Measurements from ENCODE around the gene STUB1. TPM values are rescaled to one million over a fixed set of nuclear protein-coding genes. Genes with fewer than 3 reads are reported as not detected.
A peak's percentile ranks its signal among the peaks of the same experiment; 100 is the strongest.

Gene STUB1
- 29.4 TPM for total RNA-seq
- 132 TPM for polyA plus RNA-seq

DNA sequence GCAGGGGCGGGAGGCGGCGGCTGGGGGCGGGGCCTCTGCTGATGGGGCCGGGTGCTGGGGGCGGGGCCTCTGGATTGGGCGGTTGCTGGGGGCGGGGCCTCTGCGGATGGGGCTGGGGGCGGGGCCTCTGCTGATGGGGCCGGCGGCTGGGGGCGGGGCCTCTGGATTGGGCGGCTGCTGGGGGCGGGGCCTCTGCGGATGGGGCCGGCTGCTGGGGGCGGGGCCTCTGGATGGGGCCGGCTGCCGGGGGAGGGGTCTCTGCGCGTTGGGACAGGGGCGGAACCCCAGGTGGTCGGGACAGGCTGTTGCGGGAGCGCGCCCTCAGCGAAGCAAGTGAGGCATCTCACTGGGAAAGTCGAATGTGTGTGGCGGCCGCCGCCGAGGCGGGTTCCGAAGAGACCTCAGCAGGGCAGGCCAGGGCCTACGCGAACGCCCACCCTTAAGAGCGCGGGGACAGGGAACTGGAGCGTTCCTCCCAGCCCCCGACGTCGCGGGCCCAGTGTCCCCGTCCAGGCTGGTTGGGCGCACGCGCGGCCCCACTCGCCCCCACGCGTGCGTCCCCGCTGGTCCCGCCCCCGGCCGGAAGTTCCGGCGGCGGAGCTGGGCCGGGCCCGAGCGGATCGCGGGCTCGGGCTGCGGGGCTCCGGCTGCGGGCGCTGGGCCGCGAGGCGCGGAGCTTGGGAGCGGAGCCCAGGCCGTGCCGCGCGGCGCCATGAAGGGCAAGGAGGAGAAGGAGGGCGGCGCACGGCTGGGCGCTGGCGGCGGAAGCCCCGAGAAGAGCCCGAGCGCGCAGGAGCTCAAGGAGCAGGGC is at the start of gene STUB1:
TSS of gene STUB1 (plus strand) at position 597 of the 811 bp plus-strand sequence. CDS start at position 713, 116 bp downstream.
- DNase-seq (ENCODE audit: extremely low spot score): peak; percentile 55
- Histone ChIP-seq H3K4me1 (ENCODE audit: insufficient read depth) (peaks cover 2% of the 10 kb centered on the region), H3K4me3 (ENCODE audit: low read depth, low read length) (peak within 1 kb of the TSS; percentile 82), H3K36me3 (ENCODE audit: insufficient read depth) (peaks cover 2% of the 10 kb centered on the region), H3K27ac (ENCODE audit: low read depth) (peak within 1 kb of the TSS; percentile 91)
- WGBS: 2% methylated on average over 90 of the region's 91 CpGs

DNA sequence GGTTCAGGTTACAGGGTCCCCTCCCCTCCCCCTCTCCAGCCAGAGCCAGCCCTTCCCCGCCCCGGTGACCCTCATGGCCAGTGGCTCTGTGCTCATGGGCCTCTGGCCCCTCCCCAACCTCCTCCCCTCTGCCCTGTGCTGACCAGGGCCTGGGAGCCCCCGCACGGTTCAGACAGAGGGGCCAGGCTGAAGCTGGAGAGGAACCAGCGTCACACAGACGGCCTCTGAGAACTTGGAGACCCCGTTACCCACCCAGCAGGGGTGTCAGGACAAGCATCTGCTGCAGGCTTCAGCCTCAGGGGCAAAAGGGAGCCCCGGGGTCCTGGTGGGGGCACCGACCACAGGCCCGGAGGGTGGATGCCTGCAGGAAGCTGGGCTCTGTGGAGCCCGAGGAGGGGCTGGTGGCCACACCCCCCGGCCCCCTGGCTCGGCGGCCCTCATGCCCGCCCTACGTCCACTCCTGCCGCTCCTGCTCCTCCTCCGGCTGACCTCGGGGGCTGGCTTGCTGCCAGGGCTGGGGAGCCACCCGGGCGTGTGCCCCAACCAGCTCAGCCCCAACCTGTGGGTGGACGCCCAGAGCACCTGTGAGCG is 49.3 kb upstream of the STUB1 start, which contains the start of gene WFIKKN1:
TSS of gene WFIKKN1 (plus strand) at position 171 of the 591 bp plus-strand sequence. CDS start at position 440, 269 bp downstream.
- H3K27ac ChIP-seq (ENCODE audit: low read depth): no peak within 1 kb of the TSS
- H3K4me1 ChIP-seq (ENCODE audit: insufficient read depth): no peaks in the 10 kb centered on the region
- H3K36me3 ChIP-seq (ENCODE audit: insufficient read depth): peaks cover 1% of the 10 kb centered on the region
- 3% methylated on average over 23 of the region's 23 CpGs for WGBS
- H3K4me3 ChIP-seq (ENCODE audit: low read depth, low read length): no peak within 1 kb of the TSS
- no peak for DNase-seq (ENCODE audit: extremely low spot score)

DNA sequence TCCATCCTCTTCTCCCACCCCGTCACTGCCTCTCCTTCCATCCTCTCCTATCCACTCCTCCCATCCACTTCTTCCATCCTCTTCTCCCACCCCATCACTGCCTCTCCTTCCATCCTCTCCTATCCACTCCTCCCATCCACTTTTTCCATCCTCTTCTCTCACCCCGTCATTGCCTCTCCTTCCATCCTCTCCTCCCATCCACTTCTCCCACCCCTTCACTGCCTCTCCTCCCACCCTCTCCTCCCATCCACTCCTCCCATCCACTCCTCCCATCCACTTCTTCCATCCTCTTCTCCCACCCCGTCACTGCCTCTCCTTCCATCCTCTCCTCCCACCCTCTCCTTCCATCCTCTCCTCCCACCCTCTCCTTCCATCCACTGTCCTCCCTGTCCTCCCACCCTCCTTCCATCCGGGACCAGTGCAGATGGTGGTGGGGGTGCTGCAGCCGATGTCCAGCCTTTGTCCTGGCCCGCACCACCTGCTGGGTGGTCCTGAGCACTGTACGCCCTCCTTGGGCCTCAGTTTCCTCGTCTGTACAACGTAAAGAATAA is 48.3 kb upstream of the STUB1 start:
- 51% methylated on average over 9 of the region's 9 CpGs for WGBS

DNA sequence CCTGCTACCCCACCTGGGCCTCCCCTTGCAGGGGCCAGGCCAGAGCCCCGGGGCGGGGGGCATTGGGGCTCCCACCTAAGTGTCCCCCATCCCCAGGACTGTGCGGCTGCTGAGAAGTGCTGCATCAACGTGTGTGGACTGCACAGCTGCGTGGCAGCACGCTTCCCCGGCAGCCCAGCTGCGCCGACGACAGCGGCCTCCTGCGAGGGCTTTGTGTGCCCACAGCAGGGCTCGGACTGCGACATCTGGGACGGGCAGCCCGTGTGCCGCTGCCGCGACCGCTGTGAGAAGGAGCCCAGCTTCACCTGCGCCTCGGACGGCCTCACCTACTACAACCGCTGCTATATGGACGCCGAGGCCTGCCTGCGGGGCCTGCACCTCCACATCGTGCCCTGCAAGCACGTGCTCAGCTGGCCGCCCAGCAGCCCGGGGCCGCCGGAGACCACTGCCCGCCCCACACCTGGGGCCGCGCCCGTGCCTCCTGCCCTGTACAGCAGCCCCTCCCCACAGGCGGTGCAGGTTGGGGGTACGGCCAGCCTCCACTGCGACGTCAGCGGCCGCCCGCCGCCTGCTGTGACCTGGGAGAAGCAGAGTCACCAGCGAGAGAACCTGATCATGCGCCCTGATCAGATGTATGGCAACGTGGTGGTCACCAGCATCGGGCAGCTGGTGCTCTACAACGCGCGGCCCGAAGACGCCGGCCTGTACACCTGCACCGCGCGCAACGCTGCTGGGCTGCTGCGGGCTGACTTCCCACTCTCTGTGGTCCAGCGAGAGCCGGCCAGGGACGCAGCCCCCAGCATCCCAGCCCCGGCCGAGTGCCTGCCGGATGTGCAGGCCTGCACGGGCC is 47.5 kb upstream of the STUB1 start:
- Histone ChIP-seq H3K4me1 (ENCODE audit: insufficient read depth) (no peaks in the 10 kb centered on the region), H3K4me3 (ENCODE audit: low read depth, low read length) (no peak overlapping the region), H3K27ac (ENCODE audit: low read depth) (no peak overlapping the region), H3K36me3 (ENCODE audit: insufficient read depth) (no peaks in the 10 kb centered on the region)
- no peak for DNase-seq (ENCODE audit: extremely low spot score)
- 94% methylated on average over 67 of the region's 67 CpGs for WGBS

More for the DNA sequence above, 48.3 kb upstream of the STUB1 start:
- no peak overlapping the region for H3K27ac ChIP-seq (ENCODE audit: low read depth)
- H3K4me1 ChIP-seq (ENCODE audit: insufficient read depth): no peaks in the 10 kb centered on the region
- H3K4me3 ChIP-seq (ENCODE audit: low read depth, low read length): no peak overlapping the region
- peaks cover 1% of the 10 kb centered on the region for H3K36me3 ChIP-seq (ENCODE audit: insufficient read depth)
- DNase-seq (ENCODE audit: extremely low spot score): no peak

DNA sequence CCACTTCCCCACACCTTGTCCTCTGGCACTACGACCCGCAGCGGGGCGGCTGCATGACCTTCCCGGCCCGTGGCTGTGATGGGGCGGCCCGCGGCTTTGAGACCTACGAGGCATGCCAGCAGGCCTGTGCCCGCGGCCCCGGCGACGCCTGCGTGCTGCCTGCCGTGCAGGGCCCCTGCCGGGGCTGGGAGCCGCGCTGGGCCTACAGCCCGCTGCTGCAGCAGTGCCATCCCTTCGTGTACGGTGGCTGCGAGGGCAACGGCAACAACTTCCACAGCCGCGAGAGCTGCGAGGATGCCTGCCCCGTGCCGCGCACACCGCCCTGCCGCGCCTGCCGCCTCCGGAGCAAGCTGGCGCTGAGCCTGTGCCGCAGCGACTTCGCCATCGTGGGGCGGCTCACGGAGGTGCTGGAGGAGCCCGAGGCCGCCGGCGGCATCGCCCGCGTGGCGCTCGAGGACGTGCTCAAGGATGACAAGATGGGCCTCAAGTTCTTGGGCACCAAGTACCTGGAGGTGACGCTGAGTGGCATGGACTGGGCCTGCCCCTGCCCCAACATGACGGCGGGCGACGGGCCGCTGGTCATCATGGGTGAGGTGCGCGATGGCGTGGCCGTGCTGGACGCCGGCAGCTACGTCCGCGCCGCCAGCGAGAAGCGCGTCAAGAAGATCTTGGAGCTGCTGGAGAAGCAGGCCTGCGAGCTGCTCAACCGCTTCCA is 46.7 kb upstream of the STUB1 start:
- Histone ChIP-seq H3K36me3 (ENCODE audit: insufficient read depth) (no peaks in the 10 kb centered on the region), H3K27ac (ENCODE audit: low read depth) (no peak overlapping the region), H3K4me3 (ENCODE audit: low read depth, low read length) (no peak overlapping the region), H3K4me1 (ENCODE audit: insufficient read depth) (no peaks in the 10 kb centered on the region)
- 97% methylated on average over 74 of the region's 74 CpGs for WGBS
- no peak for DNase-seq (ENCODE audit: extremely low spot score)

DNA sequence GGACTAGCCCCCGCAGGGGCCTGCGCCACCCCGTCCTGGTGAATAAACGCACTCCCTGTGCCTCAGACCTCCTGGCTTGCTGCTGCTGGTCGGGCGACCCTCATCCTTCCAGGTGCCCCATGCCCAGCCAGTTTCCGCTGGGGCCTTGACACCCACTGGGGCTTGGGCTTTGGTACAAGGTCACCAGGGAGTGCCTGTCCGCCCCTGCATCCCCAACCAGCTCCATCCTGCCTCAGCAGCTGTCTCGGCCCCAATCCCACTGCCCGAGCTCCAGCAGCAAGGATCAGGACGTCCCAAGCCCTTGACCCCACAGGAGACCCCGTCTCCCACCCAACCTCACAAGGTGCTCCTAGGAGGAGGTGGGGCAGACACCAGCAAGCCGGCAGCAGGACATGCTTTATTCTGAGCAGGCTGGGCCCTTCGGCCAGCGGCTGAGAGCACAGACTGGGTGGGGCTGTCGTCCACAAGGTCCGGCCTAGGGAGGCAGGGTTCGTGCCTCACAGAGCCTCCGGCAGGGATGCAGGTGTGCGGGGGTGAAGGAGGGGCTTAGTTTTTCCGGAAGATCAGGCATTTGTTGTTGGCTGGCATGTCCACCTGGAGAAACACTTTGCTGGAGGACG is 46.0 kb upstream of the STUB1 start:
- WGBS: 91% methylated on average over 22 of the region's 22 CpGs
- Histone ChIP-seq H3K4me3 (ENCODE audit: low read depth, low read length) (no peak overlapping the region), H3K4me1 (ENCODE audit: insufficient read depth) (no peaks in the 10 kb centered on the region), H3K27ac (ENCODE audit: low read depth) (no peak overlapping the region), H3K36me3 (ENCODE audit: insufficient read depth) (no peaks in the 10 kb centered on the region)
- DNase-seq (ENCODE audit: extremely low spot score): no peak

DNA sequence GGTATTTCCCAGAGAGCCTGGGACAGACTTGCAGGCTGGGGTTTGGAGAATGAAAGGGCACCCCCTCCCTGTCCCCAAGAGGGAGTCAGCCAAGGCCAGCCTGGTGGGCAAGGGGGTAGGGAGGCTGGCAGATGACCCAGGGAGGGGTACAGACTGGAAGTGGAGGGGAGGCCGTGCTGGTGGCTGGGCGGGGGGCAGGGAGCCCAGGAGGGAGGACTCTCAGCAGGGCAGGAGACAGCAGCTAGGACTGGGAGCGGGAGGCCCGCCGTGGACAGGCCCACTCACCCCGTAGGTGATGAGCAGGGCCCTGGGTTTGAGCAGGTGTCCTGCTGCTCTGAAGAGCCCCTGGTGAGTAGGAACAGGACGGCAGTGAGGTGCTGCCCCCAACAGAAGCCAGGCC is 45.2 kb upstream of the STUB1 start:
- WGBS: 79% methylated on average over 7 of the region's 7 CpGs
- no peak overlapping the region for H3K4me3 ChIP-seq (ENCODE audit: low read depth, low read length)
- no peak for DNase-seq (ENCODE audit: extremely low spot score)
- H3K4me1 ChIP-seq (ENCODE audit: insufficient read depth): no peaks in the 10 kb centered on the region
- H3K36me3 ChIP-seq (ENCODE audit: insufficient read depth): no peaks in the 10 kb centered on the region
- no peak overlapping the region for H3K27ac ChIP-seq (ENCODE audit: low read depth)

DNA sequence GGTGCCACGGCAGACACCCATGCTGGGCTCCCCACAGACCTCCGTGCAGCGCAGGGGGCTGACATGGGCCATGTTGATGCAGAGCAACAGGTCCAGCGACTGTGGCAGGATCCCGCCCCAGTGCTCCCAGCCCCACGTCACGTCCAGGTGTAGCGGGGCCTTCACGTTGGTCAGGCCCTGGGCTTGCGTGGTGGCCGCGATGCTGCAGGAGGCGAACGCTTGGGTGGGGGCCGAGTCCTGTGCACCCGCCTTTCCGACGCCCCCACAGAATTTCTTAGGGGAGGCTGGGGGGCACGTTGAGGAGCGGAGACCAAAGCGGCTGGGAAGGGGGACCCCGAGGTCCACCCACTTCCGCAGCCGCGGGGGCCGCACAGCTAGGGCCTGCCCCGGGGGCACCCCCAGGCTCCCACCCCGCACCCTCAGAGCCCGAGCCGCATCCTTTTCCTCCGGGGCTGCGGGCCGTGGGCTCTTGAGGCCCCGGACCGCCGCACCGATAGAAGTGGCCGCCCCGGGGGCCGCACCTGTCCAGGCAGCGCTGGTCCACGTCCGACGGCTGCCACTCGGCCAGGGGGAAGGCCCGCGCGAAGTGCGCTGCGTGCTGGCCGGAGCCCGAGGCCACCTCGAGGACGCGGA is 44.5 kb upstream of the STUB1 start:
- Histone ChIP-seq H3K4me3 (ENCODE audit: low read depth, low read length) (peak overlapping the region; percentile 89), H3K27ac (ENCODE audit: low read depth) (peak overlapping the region; percentile 30), H3K36me3 (ENCODE audit: insufficient read depth) (no peaks in the 10 kb centered on the region), H3K4me1 (ENCODE audit: insufficient read depth) (no peaks in the 10 kb centered on the region)
- WGBS: 4% methylated on average over 55 of the region's 55 CpGs
- no peak for DNase-seq (ENCODE audit: extremely low spot score)

DNA sequence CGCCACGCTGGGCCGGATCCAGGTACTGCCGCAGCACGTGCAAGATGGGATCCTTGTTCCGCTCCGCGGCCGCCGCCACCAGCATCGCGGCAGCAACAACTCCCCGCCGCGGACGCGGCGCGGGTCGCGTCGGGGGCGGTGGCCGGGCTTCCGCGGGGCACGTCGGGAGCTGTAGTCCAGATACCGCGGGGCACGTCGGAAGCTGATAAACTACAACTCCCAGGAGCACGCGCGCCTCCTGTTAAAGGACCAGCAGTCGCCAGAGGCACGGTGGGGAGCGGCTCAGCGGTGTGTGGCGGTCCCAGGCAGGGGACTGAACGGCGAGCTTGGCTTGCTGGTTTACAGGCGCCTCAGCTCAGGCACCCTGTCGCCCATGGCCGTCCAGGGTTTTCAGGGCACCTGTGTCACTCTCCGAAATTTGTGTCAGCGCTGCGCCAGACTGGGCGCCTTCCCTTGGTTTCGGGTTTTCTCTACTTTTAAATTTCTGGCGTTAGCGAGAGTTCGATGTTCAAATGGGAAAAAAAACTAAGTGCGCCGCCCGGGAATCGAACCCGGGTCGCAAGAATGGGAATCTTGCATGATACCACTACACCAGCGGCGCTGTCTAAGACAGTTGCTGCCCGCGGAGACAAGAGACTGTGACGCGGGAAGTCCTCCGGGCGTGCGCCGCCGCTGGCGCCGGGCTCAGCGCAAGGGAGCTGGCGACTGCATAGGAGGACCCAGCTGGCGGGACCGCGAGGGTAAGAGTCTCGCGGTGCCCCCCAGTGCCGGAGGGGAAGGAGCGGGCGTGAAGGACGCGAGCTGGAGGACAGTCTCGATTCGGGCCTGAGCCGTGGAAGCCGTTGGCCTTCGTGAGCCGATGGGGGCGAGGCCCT is 43.8 kb upstream of the STUB1 start, which contains the start of gene METTL26:
TSS of gene METTL26 (minus strand) at position 100 of the 875 bp plus-strand sequence. CDS start at position 85, 15 bp downstream.
- H3K4me3 ChIP-seq (ENCODE audit: low read depth, low read length): peak within 1 kb of the TSS; percentile 89
- H3K27ac ChIP-seq (ENCODE audit: low read depth): peak within 1 kb of the TSS; percentile 93
- H3K36me3 ChIP-seq (ENCODE audit: insufficient read depth): no peaks in the 10 kb centered on the region
- DNase-seq (ENCODE audit: extremely low spot score): peak; percentile 83
- WGBS: under 1% methylated on average over 91 of the region's 91 CpGs
- H3K4me1 ChIP-seq (ENCODE audit: insufficient read depth): peaks cover 3% of the 10 kb centered on the region

DNA sequence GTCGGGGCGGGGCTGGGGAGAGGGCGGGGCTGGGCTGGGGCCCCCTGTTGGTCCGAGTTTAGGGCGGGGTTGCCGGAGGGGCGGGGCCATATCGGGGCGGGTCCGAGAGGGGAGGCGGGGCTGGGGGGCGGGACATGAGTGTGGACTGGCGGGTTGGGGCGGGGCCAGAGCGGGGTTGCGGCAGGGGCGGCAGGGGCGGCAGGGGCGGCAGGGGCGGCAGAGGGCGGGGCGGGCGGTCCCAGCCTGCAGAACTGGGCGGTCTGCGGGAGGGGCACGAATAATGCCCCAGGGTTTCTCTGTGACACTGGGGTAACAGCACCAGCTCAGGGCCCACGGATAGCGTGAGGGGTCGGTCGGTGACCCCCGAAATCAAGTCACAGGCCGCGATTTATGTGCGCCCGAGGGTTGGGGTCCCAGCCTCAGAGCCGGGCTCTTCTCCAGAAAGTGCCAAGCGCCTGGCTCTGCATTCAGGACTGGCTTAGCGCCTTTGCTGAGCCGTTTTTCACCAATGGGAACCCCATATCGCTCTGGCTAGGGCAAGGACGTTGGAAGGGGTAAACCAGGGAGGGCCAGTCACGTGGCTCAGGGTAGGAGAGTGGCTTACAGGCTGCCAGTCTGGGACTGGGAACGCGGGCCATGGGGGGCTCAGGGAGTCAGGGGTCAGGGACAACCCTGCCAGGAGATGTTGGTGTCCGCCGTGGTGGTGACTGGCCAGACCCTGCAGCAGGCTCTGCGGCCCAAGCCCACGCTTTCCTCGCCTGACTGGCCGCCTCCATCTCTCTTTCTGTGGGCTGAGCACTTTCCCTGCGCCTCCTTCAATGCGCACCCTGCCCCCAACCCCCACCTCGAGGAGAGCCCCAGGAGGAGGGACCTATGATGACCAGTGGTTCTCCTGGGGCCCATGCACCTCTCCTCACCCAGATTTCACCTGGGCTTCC is 42.9 kb upstream of the STUB1 start:
- no peak overlapping the region for H3K27ac ChIP-seq (ENCODE audit: low read depth)
- 17% methylated on average over 53 of the region's 53 CpGs for WGBS
- peak overlapping the region; percentile 89 for H3K4me3 ChIP-seq (ENCODE audit: low read depth, low read length)
- H3K4me1 ChIP-seq (ENCODE audit: insufficient read depth): peaks cover 3% of the 10 kb centered on the region
- DNase-seq (ENCODE audit: extremely low spot score): no peak
- H3K36me3 ChIP-seq (ENCODE audit: insufficient read depth): no peaks in the 10 kb centered on the region

Measured in urinary bladder (tissue), 4 donors.